GM20000 (cell line): ENCODE results near the gene CISD1.

Source experiments
- DNase-seq: peaks from one replicate; pipeline ENCODE4 v3.0.0; 2012; ENCODE audit warnings: low spot score
- CTCF ChIP-seq: IDR thresholded peaks from 2 replicates; pipeline ENCODE4 v1.5.1; 2012; ENCODE audit warnings: mild to moderate bottlenecking, control low read depth; ENCODE audit errors: extremely low read depth, missing control alignments

Gene CISD1

GRCh38 chr10:58266826-58267712 is 1.9 kb upstream of the CISD1 start:
- DNase-seq = peak; percentile 48
- TF ChIP-seq CTCF = no peak

- DNase-seq = peak; percentile 89
These were observed 1.1 kb upstream of the CISD1 start, which contains the start of gene IPMK for GRCh38 chr10:58267713-58268453. Gene IPMK, minus strand, starts transcription at chr10:58267894. Its CDS starts 283 bp downstream, at chr10:58267611.

GRCh38 chr10:58268454-58268945 is 462 bp upstream of the CISD1 start:
- no peak for TF ChIP-seq CTCF
- DNase-seq = no peak

More at GRCh38 chr10:58267713-58268453, 1.1 kb upstream of the CISD1 start, which contains the start of gene IPMK:
- TF ChIP-seq CTCF = no peak

GRCh38 chr10:58269782-58270290 is 874 bp downstream of the CISD1 start:
- DNase-seq = no peak
- no peak for TF ChIP-seq CTCF

- no peak for TF ChIP-seq CTCF
These were observed 6.3 kb downstream of the CISD1 start for GRCh38 chr10:58275261-58275660.

GRCh38 chr10:58275908-58276307 is 6.9 kb downstream of the CISD1 start:
- DNase-seq = no peak
- no peak for TF ChIP-seq CTCF

More at GRCh38 chr10:58275261-58275660, 6.3 kb downstream of the CISD1 start:
- no peak for DNase-seq
